HFF-Myc (cell line): ENCODE results near the gene CORO2A.

Source experiments
- DNase-seq: peaks from one replicate; pipeline ENCODE4 v3.0.0-alpha.2; 2011; ENCODE audit warnings: low read depth; ENCODE audit errors: extremely low read depth
- H3K4me3 ChIP-seq: replicated peaks from 2 replicates; pipeline ENCODE4 v1.5.1; 2011; ENCODE audit warnings: low read depth, mild to moderate bottlenecking, control low read depth, low read length
- TF ChIP-seq, protein P1 (sequence below): IDR thresholded peaks from 2 replicates; pipeline ENCODE4 v1.5.1; 2012; ENCODE audit warnings: mild to moderate bottlenecking, low read depth, low read length, control low read depth; ENCODE audit errors: missing control alignments

CORO2A gene

DNA sequence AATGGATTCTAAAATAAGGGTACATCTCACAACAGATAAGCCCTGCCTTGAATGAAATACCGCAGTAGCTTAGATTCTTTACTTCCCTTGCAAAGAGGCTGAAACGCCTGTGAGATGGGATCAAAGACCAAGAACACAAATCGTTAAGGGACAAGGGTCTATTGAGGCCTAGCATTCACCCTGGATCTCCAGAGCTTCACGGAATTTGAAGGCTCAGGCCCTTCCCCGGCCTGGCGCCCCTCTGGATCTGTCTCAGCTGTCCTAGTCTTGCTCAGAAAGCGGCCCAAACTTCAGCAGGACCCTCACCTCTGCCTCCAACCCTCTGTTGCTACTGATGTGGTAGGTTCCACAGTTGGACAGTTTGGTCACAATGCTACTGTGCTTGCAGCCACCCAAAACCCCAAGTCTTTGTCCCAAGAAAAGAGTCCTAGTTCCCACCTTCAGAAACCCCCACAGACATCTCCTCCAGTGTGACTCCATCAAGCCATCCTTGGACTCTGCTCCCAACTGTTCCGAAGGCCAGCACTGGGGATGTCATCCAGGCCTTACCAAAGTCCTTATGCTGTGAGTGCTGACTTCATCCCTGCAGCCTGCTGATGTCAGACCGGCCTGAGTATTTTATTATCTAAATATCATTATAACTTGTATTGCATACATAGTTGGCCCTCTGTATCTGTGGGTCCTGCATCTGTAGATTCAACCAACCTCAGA is 9.4 kb downstream of the CORO2A start:
- TF ChIP-seq, protein P1, sequence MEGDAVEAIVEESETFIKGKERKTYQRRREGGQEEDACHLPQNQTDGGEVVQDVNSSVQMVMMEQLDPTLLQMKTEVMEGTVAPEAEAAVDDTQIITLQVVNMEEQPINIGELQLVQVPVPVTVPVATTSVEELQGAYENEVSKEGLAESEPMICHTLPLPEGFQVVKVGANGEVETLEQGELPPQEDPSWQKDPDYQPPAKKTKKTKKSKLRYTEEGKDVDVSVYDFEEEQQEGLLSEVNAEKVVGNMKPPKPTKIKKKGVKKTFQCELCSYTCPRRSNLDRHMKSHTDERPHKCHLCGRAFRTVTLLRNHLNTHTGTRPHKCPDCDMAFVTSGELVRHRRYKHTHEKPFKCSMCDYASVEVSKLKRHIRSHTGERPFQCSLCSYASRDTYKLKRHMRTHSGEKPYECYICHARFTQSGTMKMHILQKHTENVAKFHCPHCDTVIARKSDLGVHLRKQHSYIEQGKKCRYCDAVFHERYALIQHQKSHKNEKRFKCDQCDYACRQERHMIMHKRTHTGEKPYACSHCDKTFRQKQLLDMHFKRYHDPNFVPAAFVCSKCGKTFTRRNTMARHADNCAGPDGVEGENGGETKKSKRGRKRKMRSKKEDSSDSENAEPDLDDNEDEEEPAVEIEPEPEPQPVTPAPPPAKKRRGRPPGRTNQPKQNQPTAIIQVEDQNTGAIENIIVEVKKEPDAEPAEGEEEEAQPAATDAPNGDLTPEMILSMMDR, result no peak
- DNase-seq, result no peak
- no peak overlapping the region for H3K4me3 ChIP-seq

DNA sequence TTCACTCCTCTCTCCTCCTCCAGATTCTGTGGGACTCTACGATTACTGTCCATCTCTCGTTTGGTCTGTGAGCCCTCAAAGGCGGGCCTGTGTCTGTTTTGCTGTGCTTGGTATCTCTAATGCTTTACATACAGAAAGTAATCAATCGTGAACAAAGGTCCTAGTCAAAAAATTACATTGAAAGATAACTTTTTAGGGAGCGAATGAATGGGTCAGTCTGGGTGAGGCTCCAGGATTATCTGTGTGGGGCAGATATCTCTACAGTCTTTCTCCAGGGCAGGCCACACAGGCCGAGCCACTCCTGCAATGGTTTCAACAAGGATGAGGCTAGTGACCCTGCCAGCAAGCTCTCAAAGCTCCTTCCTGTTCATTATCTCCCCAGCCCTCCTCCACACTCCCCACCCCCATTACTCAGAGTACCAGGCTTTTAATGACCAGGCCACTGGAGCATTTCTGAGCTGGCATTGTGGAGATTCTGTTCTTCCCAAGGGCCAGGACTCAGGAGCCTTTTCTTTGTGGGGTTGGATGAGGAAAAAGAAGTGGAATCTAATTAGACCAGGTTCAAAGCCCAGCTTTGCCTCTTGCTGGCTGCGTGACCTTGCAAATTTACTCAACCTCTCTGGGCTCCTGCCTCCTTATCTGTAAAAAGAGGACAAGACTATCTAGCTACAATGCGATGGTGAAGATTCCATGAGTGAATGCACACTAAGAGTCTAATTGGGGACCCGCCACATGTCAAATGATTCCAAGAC is 10.2 kb downstream of the CORO2A start:
- no peak for DNase-seq
- no peak overlapping the region for H3K4me3 ChIP-seq
- TF ChIP-seq, protein P1, result no peak

DNA sequence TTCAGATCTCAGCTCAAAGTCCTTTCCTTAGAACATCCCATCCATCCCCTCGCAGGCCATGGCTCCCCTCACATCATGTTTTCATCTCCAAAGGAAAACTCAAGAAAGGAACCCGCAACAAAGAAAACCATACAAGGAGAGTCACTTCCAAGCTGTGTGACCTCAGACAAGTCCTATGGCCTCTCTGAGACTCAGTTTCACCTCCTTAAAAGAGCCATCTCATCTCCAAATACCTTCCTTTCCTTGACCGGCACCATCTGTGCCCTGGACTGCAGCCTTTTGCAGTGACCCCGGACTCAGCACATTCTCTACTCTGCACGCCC is 10.7 kb downstream of the CORO2A start:
- TF ChIP-seq, protein P1, result no peak
- no peak overlapping the region for H3K4me3 ChIP-seq
- no peak for DNase-seq

DNA sequence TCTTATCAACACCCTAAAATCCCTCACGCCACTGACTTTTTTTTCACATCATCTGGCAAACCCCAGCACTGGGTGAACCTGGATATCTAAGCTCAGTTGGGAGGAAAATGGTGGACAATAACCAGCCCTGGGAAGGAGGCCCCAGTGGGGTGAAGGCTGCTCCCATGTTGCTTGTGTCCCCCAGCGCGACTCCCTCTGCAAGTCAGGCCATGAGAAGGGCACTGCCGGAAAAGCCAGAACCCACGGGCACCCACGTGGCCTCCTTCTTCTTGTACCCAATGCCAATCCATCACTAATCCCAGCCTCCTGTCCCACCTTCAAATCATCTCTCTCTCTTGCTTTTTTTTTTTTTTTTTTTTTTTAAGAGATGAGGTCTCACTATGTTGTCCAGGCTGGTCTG is 11.4 kb downstream of the CORO2A start:
- DNase-seq, result no peak
- TF ChIP-seq, protein P1, result no peak
- H3K4me3 ChIP-seq, result no peak overlapping the region

DNA sequence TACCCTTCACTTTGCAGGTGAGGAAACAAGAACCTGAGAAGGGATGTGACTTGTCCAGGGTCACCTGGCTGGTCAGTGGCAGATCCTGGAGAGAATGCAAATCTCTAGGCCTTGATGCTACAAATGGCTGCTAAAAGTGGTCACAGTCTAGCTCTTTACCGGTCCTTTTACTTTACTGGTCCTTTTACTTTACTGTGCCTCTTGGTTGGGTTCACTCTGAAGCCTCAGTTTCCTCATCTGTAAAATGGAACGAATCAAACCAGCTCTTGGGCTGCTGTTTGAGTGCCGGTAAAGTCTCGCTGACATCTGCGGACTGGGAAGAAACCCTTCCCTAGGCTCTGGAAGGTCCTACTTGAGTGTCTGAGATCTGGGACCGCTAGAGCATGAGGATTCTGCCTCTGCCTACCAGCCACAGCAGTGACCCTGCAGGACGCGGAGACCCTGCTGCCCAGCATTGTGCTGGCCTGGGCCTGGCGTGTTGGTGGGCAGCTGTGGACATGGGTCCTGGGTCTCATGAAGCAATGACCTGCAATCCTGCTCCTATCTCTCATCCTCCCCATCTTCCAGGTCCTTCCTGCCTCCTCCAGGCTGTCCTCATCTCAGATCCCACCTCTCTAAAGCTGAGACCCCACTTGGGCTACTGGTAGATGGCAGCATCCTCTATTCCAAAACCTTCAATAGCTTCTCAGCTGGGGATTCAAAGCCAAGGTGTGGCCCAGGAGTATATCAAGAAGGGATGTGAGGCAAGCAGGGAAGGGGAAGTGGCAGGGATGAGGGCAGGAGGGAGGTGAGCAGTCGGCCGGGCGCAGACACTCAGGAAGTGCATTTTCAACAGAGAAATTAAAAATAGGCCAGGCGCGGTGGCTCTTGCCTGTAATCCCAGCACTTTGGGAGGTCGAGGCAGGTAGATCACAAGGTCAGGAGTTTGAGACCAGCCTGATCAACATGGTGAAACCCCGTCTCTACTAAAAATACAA is 13.3 kb downstream of the CORO2A start:
- H3K4me3 ChIP-seq, result no peak overlapping the region
- TF ChIP-seq, protein P1, result no peak
- no peak for DNase-seq

DNA sequence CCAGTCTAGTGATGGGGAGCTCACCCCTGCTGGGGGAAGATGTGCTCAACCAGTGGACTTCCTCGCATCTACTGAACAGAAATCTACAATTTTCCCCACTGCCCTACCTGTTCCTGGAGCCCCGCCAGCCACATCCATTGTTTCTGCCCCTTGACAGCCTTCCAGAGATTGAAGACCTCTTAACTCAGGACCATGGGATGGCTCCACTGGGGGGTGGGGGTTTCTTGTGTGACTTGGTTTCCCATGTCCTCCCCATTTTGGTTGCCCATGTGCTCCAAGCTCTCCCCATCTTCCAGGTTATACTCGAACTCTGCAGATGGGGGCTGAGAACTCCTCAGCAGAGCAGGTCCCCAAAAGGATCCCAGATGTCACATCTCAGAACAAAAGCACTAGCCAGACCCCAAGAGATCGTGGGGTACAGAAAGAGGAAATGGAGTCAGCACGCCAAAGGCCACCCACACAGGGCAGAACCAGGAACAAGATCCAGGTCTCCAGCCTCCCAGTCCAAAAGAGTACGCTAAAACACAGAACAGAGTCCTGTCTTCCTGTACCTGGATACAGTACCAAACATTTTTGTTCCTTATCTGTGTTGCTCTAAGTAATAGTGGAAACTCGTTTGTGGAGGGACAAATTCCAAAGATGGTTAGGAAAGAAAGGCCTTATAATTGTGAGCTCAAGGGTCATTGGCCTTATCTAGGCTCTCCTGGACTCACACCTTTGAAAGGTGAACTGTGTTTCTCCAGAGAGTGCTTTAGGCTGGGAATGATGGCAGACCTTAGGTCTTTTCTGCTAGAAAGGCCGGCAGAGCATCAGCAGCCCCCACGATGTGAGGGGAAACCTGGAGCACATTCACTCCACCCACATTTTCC is 15.8 kb downstream of the CORO2A start:
- no peak overlapping the region for H3K4me3 ChIP-seq
- TF ChIP-seq, protein P1, result no peak
- no peak for DNase-seq
